GM12875 (cell line): ENCODE data around the gene DEAF1.
A peak's percentile ranks its signal among the peaks of the same experiment; 100 is the strongest.

Experiments
- H3K4me3 ChIP-seq: one replicate; pipeline ENCODE4 v1.5.1; 2011; ENCODE audit warnings: low read depth, low read length, control low read depth
- CTCF ChIP-seq: IDR thresholded peaks from 2 replicates; pipeline ENCODE4 v1.5.1; 2011; ENCODE audit warnings: low read depth, mild to moderate bottlenecking, control low read depth, inconsistent platforms, low read length, moderate library complexity, borderline replicate concordance; ENCODE audit not compliant: insufficient read depth

Gene DEAF1

GRCh38 chr11:724049-724777 lies 29.2 kb upstream of the DEAF1 start:
- H3K4me3 ChIP-seq = no peak overlapping the region
- no peak for TF ChIP-seq CTCF

- H3K4me3 ChIP-seq = no peak overlapping the region
- peak; percentile 38; the same call in 1 of the 2 replicates for TF ChIP-seq CTCF
These were observed 28.3 kb upstream of the DEAF1 start for GRCh38 chr11:723120-723883.

DNA sequence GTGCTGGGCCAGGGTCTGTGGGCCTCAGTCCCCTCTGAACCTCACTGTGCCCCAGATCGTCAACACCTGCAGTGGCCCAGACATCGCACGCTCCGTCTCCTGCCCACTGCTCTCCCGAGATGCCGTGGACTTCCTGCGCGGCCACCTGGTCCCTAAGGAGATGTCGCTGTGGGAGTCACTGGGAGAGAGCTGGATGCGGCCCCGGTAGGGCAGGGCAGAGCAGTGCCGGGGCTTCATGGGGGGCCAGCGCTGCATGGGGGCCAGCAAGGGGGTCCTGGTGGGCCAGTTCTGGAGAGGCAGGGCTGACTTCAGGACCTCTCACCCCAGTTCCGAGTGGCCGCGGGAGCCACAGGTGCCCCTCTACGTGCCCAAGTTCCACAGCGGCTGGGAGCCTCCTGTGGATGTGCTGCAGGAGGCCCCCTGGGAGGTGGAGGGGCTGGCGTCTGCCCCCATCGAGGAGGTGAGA lies 27.4 kb upstream of the DEAF1 start:
- no peak overlapping the region for H3K4me3 ChIP-seq
- no peak for TF ChIP-seq CTCF

DNA sequence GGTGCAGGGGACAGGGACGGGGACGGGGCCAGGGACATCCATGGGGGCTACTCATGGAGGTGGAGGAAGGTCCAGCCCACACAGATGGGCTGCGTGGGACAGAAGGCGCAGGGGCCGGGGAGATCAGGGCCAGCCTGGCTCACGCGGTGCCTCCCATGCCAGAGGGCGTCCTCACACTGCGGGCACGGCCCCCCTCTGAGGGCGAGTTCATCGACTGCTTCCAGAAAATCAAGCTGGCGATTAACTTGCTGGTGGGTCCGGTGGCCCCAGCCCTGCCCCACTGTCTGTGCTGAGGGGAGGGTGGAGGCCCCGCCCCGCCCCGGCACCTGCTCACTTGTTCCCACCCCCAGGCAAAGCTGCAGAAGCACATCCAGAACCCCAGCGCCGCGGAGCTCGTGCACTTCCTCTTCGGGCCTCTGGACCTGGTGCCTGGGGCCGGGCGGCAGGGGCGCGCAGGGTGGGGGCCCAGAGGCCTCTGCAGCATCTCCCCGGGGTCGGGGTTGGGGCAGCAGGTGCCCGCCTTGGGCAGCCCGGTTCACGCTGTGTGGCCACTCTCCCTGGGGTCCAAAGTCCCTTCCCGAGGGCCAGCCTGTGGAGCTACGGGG lies 26.8 kb upstream of the DEAF1 start:
- no peak overlapping the region for H3K4me3 ChIP-seq
- TF ChIP-seq CTCF = no peak

DNA sequence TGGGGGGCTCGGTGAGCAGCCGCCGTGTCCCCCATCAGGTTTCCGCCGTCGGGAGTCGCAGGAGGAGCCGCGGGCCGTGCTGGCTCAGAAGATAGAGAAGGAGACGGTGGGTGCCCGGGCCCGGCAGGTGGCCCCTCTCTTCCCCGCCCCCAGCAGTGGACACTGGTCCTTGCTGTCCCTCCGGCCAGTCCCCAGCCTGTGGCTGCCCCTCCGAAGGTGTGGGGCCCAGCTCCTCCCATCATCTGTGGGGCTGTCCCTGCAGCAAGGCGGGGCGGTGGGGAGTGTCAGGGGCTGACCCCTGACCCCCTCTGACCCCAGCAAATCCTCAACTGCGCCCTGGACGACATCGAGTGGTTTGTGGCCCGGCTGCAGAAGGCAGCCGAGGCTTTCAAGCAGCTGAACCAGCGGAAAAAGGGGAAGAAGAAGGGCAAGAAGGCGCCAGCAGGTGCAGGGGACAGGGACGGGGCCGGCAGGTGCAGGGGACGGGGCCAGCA lies 26.3 kb upstream of the DEAF1 start:
- peak overlapping the region; percentile 23 for H3K4me3 ChIP-seq
- no peak for TF ChIP-seq CTCF

DNA sequence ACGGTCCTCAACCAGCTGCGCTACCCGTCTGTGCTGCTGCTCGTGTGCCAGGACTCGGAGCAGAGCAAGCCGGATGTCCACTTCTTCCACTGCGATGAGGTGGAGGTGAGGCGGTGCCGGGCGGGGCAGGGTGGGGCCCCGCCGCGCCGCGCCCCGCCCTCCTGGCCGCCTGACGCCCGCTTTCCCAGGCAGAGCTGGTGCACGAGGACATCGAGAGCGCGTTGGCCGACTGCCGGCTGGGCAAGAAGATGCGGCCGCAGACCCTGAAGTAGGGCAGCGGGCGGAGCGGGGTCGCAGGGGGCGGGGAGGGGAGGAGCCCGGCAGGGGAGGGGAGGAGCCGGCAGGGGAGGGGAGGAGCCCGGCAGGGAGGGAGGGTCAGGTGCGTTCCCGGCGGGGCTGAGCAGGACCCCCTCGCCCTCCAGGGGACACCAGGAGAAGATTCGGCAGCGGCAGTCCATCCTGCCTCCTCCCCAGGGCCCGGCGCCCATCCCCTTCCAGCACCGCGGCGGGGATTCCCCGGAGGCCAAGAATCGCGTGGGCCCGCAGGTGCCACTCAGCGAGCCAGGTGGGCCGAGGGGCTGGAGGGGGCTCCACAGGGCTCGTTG lies 25.7 kb upstream of the DEAF1 start:
- H3K4me3 ChIP-seq = peak overlapping the region; percentile 23
- TF ChIP-seq CTCF = no peak
